ENCODE measurements around the gene TPRG1L.

TPRG1L gene

GRCh38 chr1:3645247-3645646 lies 20.4 kb downstream of the TPRG1L start:
- DNase-seq (ENCODE audit: low read depth in 2 of 2): no peak

GRCh38 chr1:3645666-3646355 lies 21.0 kb downstream of the TPRG1L start:
- no peak for DNase-seq (ENCODE audit: low read depth in 2 of 2)

GRCh38 chr1:3646596-3646995 lies 21.8 kb downstream of the TPRG1L start:
- no peak for DNase-seq (ENCODE audit: low read depth in 2 of 2)

- peak; percentile 72 to 78 for DNase-seq (ENCODE audit: low read depth in 2 of 2)
Observed at GRCh38 chr1:3649342-3650247, 24.8 kb downstream of the TPRG1L start, which contains the start of gene WRAP73. WRAP73 (minus strand) TSS chr1:3650103; CDS start chr1:3649999, 104 bp downstream.

GRCh38 chr1:3650248-3651025 lies 25.6 kb downstream of the TPRG1L start:
- DNase-seq (ENCODE audit: low read depth in 2 of 2): no peak

- DNase-seq (ENCODE audit: low read depth in 2 of 2): no peak
Observed at GRCh38 chr1:3651026-3651929, 26.5 kb downstream of the TPRG1L start.

- no peak for DNase-seq (ENCODE audit: low read depth in 2 of 2)
Observed at GRCh38 chr1:3651930-3652547, 27.2 kb downstream of the TPRG1L start, which contains the start of gene TP73. TP73 (plus strand) TSS chr1:3652516; CDS start chr1:3682366, 29,850 bp downstream.

- no peak for DNase-seq (ENCODE audit: low read depth in 2 of 2)
Observed at GRCh38 chr1:3652548-3653285, 27.9 kb downstream of the TPRG1L start.

GRCh38 chr1:3653286-3653618 lies 28.4 kb downstream of the TPRG1L start:
- DNase-seq (ENCODE audit: low read depth in 2 of 2): no peak

GRCh38 chr1:3654549-3655281 lies 29.9 kb downstream of the TPRG1L start:
- no peak for DNase-seq (ENCODE audit: low read depth in 2 of 2)

- DNase-seq (ENCODE audit: low read depth in 2 of 2): no peak
Observed at GRCh38 chr1:3656450-3657095, 31.8 kb downstream of the TPRG1L start.

GRCh38 chr1:3657096-3657475 lies 32.3 kb downstream of the TPRG1L start:
- DNase-seq (ENCODE audit: low read depth in 2 of 2): no peak

GRCh38 chr1:3657578-3658230 lies 32.9 kb downstream of the TPRG1L start:
- DNase-seq (ENCODE audit: low read depth in 2 of 2): no peak

- DNase-seq (ENCODE audit: low read depth in 2 of 2): no peak
Observed at GRCh38 chr1:3658231-3658615, 33.4 kb downstream of the TPRG1L start.

- no peak for DNase-seq (ENCODE audit: low read depth in 2 of 2)
Observed at GRCh38 chr1:3659093-3659492, 34.3 kb downstream of the TPRG1L start.

GRCh38 chr1:3660704-3661103 lies 35.9 kb downstream of the TPRG1L start:
- no peak for DNase-seq (ENCODE audit: low read depth in 2 of 2)

- DNase-seq (ENCODE audit: low read depth in 2 of 2): no peak
Observed at GRCh38 chr1:3661631-3662030, 36.8 kb downstream of the TPRG1L start.

GRCh38 chr1:3662080-3662671 lies 37.4 kb downstream of the TPRG1L start:
- no peak for DNase-seq (ENCODE audit: low read depth in 2 of 2)

Measured in stimulated activated CD8-positive, alpha-beta memory T cell treated with anti-CD3 and anti-CD28 coated beads, Interleukin-7, amount 100 ng/mL, for 1 hour (primary cell).